ENCODE results near the gene SYP. TPM values are rescaled to one million over a fixed set of nuclear protein-coding genes. Genes with fewer than 3 reads are reported as not detected.

SYP gene
- total and polyA plus RNA-seq, 7 donors: 0.37 to 1.6 (median 1.0) TPM

GRCh38 chrX:49243166-49243565, 43.2 kb upstream of the SYP start:
- ATAC-seq: no peak
- Histone ChIP-seq H3K9me3 (no peaks in the 10 kb centered on the region), H3K4me3 (no peak overlapping the region), H3K4me1 (no peaks in the 10 kb centered on the region), H3K36me3 (ENCODE audit: insufficient read depth in 1 of 2, low read depth in 1 of 2) (peaks cover 0 to 41% of the 10 kb centered on the region in 2 donors), H3K27ac (no peak overlapping the region), H3K27me3 (ENCODE audit: insufficient read depth in 3 of 3, low read length in 2 of 3) (no peaks in the 10 kb centered on the region)
- intact Hi-C loops (cut with DNase I): no loop called here
- DNase-seq: no peak
- no peak for TF ChIP-seq CTCF (IDR thresholded peaks at IDR 0.05)
- 79 to 88% (median 84%) methylated on average over 5 to 12 of the region's 12 CpGs for WGBS, 3 donors

- intact Hi-C loops (cut with DNase I): no loop called here
- H3K9me3 ChIP-seq: no peaks in the 10 kb centered on the region
- WGBS, 3 donors: 79 to 97% (median 94%) methylated on average over 12 of the region's 12 CpGs
- ATAC-seq (no peak), DNase-seq (no peak)
- no peak for TF ChIP-seq CTCF (IDR thresholded peaks at IDR 0.05)
- H3K4me1 ChIP-seq: no peaks in the 10 kb centered on the region
- no peak overlapping the region for H3K27ac ChIP-seq
- H3K36me3 ChIP-seq (ENCODE audit: insufficient read depth in 1 of 2, low read depth in 1 of 2): peaks cover 0 to 41% of the 10 kb centered on the region in 2 donors
- H3K4me3 ChIP-seq: no peak overlapping the region
- H3K27me3 ChIP-seq (ENCODE audit: insufficient read depth in 3 of 3, low read length in 2 of 3): no peaks in the 10 kb centered on the region
These were observed 42.6 kb upstream of the SYP start for GRCh38 chrX:49242545-49243066.

DNA sequence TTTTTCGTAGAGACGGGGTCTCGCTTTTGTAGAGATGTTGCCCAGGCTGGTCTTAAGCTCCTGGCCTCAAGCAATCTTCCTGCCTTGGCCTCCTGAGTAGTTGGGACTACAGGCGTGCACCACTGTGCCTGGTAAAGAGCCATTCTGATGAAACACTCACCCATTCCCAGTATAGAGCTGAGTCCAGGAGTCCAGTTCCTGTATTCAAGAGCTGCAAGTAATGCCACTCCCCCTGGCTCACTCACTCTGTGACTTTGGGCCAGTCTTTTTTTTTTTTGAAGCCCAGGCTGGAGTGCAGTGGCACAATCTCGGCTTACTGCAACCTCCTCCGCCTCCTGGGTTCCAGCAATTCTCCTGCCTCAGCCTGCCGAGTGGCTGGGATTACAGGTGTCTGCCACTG, 38.7 kb upstream of the SYP start:
- DNase-seq (no peak), ATAC-seq (no peak)
- no peak overlapping the region for H3K27ac ChIP-seq
- no peaks in the 10 kb centered on the region for H3K4me1 ChIP-seq
- no peaks in the 10 kb centered on the region for H3K27me3 ChIP-seq (ENCODE audit: insufficient read depth in 3 of 3, low read length in 2 of 3)
- intact Hi-C loops (cut with DNase I): no loop called here
- no peak for TF ChIP-seq CTCF (IDR thresholded peaks at IDR 0.05)
- 75 to 80% (median 76%) methylated on average over 7 of the region's 7 CpGs for WGBS, 3 donors
- no peak overlapping the region for H3K4me3 ChIP-seq
- peaks cover 0 to 12% of the 10 kb centered on the region in 2 donors for H3K36me3 ChIP-seq (ENCODE audit: insufficient read depth in 1 of 2, low read depth in 1 of 2)
- no peaks in the 10 kb centered on the region for H3K9me3 ChIP-seq

DNA sequence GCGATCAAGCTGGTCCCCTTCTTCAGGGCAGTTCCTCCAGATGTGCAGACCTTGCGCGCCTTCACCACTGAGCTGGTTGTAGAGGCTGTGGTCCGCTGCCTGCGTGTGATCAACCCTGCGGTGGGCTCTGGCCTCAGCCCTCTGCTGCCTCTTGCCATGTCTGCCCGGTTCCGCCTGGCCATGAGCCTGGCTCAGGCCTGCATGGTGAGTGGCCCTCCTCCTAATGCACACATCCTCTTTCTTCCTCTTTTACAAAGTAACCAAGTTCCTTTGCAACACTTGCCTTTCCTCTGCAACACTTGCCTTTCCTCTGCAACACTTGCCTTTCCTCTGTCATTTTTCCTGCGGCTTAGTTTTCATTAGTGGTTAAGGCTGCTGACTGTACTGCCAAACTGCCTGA, 37.1 kb upstream of the SYP start:
- H3K36me3 ChIP-seq (ENCODE audit: insufficient read depth in 1 of 2, low read depth in 1 of 2): no peaks in the 10 kb centered on the region
- no peak overlapping the region for H3K4me3 ChIP-seq
- H3K9me3 ChIP-seq: no peaks in the 10 kb centered on the region
- DNase-seq: no peak
- TF ChIP-seq CTCF (IDR thresholded peaks at IDR 0.05): no peak
- intact Hi-C loops (cut with DNase I): no loop called here
- no peaks in the 10 kb centered on the region for H3K4me1 ChIP-seq
- WGBS, 3 donors: 76 to 84% (median 81%) methylated on average over 9 of the region's 9 CpGs
- H3K27me3 ChIP-seq (ENCODE audit: insufficient read depth in 3 of 3, low read length in 2 of 3): no peaks in the 10 kb centered on the region
- no peak for ATAC-seq
- no peak overlapping the region for H3K27ac ChIP-seq

DNA sequence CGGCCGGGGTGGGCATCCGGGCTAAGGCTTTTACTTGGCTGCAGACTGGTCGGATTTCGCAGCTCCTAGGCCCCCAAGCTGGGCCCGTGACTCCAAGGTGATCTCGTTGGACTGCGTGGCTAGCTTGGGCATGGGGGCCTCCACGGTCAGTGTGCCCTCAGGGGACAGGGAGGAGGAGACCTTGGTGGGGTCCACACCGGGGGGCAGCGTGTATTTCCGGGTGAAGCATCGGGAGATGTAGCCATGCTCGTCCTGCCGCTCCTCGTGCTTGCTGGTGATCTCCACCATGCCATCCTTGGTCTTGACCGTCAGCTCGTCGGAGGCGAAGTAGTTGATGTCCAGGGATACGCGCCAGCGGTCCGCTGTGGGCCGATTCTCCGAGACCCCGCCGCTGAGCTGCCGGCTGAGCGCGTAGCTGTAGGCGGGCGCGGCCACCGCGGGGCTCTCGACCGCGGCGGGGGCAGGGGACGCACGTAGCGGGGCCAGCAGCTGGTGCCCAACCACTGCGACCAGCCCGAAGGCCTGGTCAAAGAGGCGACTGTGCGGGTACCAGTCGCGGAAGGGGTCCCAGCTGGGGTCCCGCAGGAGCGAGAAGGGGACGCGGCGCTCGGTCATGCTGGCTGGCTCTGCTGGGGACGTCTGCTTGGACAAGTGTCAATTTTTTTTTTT, 34.0 kb upstream of the SYP start:
- peak overlapping the region; percentile 24 for H3K4me3 ChIP-seq
- H3K9me3 ChIP-seq: no peaks in the 10 kb centered on the region
- peaks cover 0 to 6% (median 0%) of the 10 kb centered on the region in 3 donors for H3K27me3 ChIP-seq (ENCODE audit: insufficient read depth in 3 of 3, low read length in 2 of 3)
- H3K27ac ChIP-seq: no peak overlapping the region
- H3K36me3 ChIP-seq (ENCODE audit: insufficient read depth in 1 of 2, low read depth in 1 of 2): no peaks in the 10 kb centered on the region
- no peak for TF ChIP-seq CTCF (IDR thresholded peaks at IDR 0.05)
- 28 to 56% (median 31%) methylated on average over 18 to 56 of the region's 56 CpGs for WGBS, 3 donors
- no peaks in the 10 kb centered on the region for H3K4me1 ChIP-seq
- no peak for DNase-seq
- intact Hi-C loops (cut with DNase I): no loop called here
- no peak for ATAC-seq

All from psoas muscle (tissue), 8 donors.